ENCODE measurements around the gene GUCY1A1.

The GUCY1A1 gene

DNA sequence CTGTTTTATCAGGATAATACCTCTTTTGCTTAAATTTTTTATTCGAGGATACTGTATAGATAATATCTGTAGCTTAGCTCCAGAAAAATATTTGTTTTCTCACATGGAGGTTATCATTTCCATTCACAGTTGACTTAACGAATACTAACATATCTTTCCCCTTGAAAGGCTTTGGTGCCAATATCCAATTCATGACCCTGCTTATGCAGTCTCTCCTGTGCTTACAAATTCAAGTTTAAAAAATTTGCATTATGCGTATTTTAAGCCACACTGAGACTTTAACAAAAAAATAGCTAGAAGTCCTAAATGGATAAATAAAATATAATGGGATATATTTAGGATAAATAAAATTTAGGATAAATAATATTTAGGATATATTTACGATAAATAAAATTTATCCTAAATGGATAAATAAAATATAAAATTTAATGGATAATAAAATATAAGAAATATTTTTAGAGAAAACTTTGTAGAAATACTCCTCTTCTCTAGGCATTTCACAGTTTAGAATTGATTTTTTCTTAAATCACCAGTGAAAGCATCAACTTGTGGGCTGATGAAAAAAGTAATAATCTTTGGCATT is 114.7 kb downstream of the GUCY1A1 start:
- DNase-seq, result no peak

Measured in NCI-H1105 treated with DMSO at 0.1 percent for 48 hours (cell line).